Measurements from ENCODE around the gene FAM20C.

DNA sequence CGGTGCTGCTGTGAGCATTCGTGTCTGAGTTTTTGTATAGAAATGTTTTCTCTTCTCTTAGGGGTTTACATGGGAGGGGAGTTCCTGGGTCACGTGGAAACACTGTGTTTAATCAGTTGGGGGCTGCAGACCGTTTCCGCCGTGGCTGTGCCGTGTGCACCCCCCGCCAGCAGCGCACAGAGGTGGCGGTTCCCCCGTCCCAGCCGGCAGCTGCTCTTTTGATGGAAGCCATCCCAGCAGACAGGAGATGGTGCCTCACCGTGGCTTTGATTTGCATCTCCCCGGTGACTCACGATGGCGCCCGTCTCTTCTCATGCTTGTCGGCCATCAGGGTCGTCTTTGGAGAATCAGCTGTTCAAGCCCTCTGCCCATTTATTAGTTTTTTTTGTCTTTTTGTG lies 62.7 kb downstream of the FAM20C start:
- TF ChIP-seq, protein P1, sequence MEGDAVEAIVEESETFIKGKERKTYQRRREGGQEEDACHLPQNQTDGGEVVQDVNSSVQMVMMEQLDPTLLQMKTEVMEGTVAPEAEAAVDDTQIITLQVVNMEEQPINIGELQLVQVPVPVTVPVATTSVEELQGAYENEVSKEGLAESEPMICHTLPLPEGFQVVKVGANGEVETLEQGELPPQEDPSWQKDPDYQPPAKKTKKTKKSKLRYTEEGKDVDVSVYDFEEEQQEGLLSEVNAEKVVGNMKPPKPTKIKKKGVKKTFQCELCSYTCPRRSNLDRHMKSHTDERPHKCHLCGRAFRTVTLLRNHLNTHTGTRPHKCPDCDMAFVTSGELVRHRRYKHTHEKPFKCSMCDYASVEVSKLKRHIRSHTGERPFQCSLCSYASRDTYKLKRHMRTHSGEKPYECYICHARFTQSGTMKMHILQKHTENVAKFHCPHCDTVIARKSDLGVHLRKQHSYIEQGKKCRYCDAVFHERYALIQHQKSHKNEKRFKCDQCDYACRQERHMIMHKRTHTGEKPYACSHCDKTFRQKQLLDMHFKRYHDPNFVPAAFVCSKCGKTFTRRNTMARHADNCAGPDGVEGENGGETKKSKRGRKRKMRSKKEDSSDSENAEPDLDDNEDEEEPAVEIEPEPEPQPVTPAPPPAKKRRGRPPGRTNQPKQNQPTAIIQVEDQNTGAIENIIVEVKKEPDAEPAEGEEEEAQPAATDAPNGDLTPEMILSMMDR (IDR thresholded peaks at IDR 0.05) = no peak
- no peak for TF ChIP-seq POLR2AphosphoS5 (IDR thresholded peaks at IDR 0.05; ENCODE audit: insufficient read depth in 1 of 2, low read depth in 1 of 2)
- TF ChIP-seq POLR2A (IDR thresholded peaks at IDR 0.05) = no peak
